ENCODE measurements around the gene CTDSP2.

GRCh38 chr12:57854965-57855364, 8.4 kb upstream of the CTDSP2 start:
- TF ChIP-seq POLR2A (IDR thresholded peaks at IDR 0.05; ENCODE audit: low read depth, low read length), result no peak
- TF ChIP-seq TAF1 (IDR thresholded peaks at IDR 0.05; ENCODE audit: borderline replicate concordance, low read depth, low read length), result no peak
